GM18505 (cell line): ENCODE data around the gene ADPGK.

Source experiments
- ATAC-seq: cut with Tn5 transposase; IDR thresholded peaks from one replicate; pipeline ENCODE4 v1.9.1; 2021; ENCODE audit not compliant: unreplicated experiment
- POLR2A ChIP-seq: IDR thresholded peaks from 4 replicates; pipeline ENCODE4 v1.6.1; 2011; ENCODE audit warnings: borderline replicate concordance; ENCODE audit not compliant: insufficient read depth, insufficient read length; ENCODE audit errors: extremely low read depth

ADPGK gene

DNA sequence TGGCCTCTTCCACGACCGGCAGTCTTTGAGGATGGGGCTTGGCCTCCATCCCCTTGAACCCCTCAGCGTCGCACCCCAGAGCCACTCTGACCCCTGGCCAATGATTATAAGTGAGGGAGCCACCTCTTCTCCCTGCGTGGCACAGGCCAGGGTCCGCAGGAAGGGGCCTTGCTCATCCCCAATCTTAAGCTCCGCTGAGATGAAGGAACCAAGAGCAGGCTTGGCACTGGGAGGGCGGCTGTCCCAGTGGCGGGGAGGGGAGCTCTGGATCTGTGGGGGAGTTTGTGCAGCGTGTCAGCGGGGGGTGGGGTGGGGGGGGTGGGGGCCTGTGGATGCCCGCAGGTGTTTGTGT, 13.8 kb upstream of the ADPGK start:
- ATAC-seq: no peak
- TF ChIP-seq POLR2A: no peak

DNA sequence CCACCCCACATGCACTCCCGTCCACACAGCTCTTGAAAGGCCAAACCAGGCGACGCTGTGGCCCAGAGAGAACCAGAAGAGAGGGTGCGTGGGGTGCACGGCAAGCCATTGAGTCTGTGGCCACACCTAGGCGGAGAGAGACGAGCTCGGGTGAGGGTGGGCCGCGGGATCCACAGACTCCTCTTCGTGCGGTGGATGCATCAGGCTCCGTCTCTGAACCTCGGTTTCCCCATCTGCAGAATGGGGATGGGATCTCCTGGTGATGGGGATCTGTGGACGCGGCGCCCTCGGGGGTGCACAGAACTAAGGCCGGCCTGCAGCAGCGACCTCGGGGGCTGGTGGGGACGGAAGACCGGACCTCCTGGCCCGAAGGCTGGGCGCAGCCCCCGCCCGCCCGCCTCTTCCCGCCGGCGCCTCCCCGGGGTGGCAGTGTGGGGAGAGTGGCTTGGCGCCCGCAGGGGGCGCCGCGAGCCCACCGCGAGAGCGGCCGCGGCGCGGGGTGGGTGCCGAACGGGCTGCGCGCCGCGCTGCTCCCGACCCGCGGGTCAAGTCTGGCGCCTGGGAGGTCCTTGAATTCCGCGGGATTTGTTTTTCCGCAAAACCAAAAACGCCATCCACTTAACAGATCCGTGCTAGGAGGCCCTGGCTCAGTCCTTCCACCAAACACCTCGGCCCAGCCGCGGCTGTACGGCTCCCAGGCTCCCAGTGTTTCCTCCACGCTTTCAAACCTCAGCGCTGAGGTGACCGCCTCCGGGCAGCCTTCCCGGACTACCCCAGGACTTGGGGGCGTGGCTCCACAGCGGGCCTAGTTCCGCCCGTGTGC, 13.2 kb upstream of the ADPGK start:
- no peak for ATAC-seq
- TF ChIP-seq POLR2A: no peak

DNA sequence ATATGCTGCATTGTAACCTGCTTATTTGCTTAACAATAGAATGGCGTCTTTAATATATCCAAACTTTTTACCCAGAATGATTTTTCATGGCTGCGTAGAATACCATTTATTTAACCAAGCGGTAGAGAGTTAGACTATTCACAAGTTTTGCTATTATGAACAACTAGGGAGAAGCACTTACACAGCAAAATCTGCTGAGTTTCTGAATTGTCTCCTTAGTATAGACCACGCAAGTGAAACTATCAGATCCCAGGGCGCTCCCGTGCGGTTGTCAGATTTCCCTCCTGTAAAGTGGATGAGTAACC, 12.6 kb upstream of the ADPGK start:
- ATAC-seq: no peak

DNA sequence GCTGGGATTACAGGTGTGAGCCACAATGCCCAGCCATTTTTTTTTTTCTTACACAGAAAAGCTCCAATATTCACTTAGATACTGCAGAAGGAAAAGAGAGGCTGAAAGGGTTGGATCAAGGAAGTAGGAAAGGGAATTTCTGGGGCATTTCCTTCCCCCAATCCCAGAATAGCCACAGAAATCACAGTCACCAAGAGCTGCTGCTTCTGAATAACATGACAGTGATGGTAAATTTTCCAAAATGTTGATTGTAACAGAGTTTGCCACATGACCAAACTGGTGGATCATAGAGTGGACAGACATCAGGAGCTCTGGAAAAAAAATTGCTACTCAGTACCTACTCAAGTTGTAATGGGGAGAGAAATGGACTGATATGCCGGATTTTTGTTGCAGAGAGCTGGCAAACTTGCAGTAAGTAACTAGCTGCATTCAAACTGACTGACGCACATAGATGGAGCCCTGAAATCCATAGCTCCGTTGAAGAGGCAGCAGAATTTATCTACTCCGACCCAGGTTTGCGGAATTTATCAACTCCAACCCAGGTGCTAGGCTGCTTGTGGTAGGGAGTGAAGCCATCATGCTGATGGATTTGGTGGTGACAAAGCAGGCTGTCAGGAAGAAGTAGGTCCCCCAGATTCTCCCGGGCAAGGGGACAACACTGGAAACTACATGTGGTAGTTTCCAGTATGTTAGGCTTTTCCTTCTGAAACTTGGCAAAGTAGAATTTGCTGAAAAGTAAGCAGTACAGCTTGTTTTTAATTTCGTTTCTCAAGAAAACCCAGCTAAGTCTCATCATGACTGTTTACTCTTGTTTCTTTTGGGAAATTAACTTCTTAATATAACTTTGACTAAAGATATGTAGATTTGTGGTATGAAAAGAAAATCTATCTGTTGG, 10.5 kb upstream of the ADPGK start:
- no peak for TF ChIP-seq POLR2A
- ATAC-seq: no peak

More for the DNA sequence above, 12.6 kb upstream of the ADPGK start:
- TF ChIP-seq POLR2A: no peak

DNA sequence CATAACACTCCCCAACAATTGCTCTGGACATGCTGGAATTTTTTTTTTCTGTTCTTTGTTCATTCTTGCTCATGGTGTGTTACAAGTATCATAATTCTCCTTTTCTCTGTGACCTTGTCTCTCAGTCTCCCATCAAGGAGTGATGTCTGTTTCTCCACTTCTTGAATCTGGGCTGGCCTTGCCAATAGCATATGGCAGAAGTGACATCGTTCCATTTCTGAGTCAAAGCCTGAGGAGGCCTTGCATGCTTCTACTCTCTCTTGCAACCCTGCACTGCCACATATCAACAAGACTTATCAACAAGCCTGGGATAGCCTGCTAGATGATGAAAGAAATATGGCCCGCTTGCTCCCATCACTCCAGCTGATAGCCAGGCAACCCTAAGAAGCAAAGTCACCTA, 8.9 kb upstream of the ADPGK start:
- no peak for ATAC-seq
- TF ChIP-seq POLR2A: no peak

DNA sequence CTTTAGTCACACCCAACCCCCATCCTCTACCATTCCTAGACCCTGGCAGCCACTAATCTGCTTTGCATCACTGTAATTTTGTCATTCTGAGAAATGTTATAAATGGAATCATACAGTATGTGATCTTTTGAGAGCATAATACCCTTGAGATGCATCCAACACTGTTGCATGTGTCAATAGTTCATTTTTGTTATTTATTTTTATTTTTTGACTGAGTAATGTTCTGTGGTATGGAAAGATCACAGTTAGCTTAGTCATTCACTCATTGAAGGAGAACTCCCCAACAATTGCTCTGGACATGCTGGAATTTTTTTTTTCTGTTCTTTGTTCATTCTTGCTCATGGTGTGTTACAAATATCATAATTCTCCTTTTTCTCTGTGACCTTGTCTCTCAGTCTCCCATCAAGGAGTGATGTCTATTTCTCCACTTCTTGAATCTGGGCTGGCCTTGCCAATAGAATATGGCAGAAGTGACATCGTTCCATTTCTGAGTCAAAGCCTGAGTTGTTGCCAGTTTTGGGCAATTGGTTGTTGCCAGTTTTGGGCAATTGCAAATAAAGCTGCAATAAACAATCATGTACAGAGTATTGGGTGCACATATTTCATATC, 6.8 kb upstream of the ADPGK start:
- TF ChIP-seq POLR2A: no peak
- no peak for ATAC-seq

DNA sequence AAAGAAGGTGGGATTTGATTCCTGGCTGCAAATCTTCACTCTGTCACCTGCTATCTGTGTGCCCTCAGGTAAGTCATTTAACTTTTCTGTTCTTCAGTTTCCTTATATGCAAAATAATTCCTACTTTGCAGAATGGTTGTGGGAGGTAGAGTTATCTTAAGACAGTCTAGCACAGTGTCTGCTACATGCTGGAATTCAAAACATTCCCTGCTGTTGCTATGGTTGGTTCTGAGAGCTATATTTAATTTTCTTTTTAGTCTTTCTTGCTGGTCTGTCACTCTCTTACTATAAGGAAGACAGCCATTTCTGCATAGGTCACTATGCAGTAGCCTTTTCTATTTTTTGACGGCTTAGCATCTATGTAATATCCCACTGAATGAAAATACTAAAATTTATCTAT, 4.0 kb upstream of the ADPGK start:
- TF ChIP-seq POLR2A: no peak
- no peak for ATAC-seq

DNA sequence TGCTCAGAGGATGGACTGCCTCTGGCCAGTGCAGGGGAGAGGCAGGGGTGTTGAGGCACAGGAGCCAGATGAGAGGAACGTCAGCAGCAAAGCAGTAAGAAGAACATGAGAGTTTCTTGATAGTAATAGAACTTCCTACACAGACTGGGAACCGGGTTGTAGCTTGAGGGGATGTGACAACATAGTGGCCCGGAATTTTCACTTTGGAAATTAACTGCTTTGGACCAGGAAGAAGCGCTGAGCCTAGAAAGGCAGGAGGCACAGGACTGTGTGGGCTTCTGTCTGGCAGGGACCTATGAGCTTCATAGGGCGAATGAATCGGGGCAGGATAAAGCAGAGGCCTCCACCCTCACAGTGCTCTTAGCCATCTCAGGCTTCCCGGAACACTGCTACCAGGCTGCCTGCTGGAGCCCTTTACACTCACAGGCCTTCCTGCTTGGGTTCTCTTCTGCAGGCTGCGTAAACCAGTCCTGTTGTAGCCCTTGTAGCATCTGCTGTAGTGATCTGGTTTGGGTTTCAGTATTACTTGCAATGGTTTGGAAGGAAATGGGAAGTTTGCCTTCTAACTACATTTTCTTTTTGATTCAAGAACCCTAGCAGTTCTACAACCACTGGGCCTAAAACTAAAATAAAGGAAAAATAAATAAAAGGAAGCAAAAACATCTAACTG, 3.3 kb upstream of the ADPGK start:
- ATAC-seq: no peak
- no peak for TF ChIP-seq POLR2A

DNA sequence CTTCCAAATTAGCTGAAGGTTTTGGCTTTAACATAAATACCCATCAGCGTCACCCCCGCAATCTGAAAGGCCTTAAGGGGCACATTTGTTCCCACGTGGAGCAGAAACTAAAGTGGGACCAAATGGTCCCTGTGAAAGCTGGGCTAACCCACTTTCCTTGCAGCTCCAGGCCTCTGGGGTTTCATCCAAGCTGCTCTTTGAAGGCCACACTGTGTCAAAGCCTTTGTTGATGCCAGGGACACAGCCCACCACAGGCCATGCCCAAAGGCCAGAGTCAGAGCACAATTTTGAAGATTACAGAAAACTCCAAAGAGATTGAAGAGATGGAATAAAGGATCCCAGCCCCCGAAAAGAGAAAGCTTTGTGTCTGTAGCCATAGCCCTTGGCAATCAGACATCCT, 2.7 kb upstream of the ADPGK start:
- no peak for ATAC-seq
- no peak for TF ChIP-seq POLR2A

DNA sequence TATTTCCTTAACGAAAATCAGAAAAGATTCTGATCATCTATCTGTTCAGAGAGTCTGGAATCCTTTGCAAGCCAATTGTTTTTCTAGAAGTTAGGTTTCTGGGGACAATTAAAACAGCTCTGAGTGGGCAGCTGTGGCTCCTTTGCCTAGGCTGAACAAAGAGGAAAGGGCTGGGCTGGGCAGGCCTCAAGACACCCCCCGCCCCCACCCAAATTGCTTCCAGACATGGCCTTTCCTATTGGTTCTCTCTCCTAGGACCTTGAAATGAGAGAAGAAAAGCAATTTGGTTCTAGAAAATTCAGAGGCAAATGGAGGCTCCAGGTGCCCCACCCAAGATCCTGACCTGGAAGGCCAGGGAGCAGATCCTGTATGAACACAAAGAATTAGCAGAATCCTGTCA, 2.3 kb upstream of the ADPGK start:
- no peak for ATAC-seq
- TF ChIP-seq POLR2A: no peak

DNA sequence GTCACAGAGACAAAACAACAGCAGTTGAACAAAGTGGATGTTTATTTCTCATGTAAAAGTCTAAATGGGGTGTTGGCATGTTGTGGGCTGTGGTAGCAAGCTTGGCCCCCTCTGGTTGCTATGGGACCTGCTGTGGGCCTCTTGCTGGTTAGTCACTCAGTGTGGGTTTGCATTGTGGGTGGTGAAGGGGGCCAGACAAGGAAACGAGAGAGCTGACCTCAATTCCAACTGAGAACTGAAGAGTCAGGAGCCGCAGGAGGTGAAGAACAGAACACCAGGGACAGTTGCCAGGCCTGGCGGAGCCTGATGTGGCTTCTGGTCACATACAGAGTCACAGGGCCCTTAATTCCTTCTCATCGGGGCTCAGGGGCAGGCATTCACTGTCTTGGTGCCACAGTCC, 1.9 kb upstream of the ADPGK start:
- no peak for TF ChIP-seq POLR2A
- no peak for ATAC-seq

DNA sequence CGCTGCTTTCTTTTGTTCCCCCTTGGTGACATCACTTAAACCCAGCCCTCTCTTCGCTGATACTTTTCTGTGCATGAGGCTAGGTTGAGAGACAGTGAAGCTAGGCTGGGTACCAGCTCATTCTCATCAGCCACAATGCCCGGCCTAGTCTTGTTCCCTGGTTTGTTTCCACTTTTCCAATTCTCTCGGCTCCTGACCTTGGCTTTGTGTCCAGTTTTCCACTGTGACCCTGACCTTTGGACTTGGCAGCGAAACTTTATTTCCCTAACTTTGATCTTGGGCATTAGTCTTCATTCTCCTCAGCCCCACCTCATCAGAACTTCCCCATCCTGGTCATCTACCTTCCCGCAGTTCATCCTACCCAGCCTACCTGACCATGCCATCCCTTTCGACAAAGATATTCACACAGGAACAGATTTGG, 908 bp upstream of the ADPGK start:
- ATAC-seq: no peak

DNA sequence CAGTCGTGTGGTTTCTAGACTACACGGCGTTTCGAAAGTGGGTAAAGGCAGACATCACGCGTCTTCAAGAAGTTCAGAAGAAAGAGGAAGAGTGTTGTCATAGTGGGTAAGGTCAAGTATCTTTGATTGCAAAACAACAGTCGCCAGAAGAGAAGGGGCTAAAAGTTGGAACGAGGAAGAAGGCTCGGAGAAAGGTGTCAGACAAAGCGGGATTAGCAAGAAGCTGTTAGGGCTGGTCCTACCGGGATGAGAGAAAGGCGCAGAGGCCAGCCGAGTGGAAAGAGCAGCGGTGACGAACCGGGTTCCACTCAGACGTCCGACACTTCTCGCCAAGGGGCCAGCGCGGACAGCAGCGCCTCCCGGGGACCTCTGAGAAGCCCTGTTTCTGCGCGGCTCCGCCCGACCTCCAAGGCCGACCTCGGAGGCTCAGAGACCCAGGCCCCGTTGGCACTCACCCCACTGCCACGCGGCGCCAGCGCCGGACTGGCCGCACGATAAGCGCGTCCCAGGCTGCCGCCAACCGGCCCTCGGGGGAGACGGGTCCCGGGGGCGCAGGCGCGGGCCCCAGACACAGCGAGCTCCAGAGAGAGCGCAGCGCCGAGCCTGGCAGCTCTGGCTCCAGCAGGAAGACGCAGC, 436 bp downstream of the ADPGK start:
- TF ChIP-seq POLR2A: no peak
- peak; percentile 26 for ATAC-seq

More for the DNA sequence above, 908 bp upstream of the ADPGK start:
- TF ChIP-seq POLR2A: no peak
